HCT116 (cell line): Measurements from ENCODE around the gene TENT5A. TPM values are rescaled to one million over a fixed set of nuclear protein-coding genes. Genes with fewer than 3 reads are reported as not detected.

Experiments
- ATAC-seq: fragments of 200-7000 bp; cut with Tn5 transposase; 2 replicates; pipeline ENCODE4 v1.9.1; 2020; ENCODE audit warnings: mild to moderate bottlenecking, moderate library complexity
- BruUV-seq: library from RNA; stranded (reverse); fragments of 400-500 nt; replicated peaks from 2 replicates; lab custom pipeline; 2021; lab: Mats Ljungman, UMichigan
- CTCF ChIA-PET: fragments of 300-600 bp; sonication (Branson Sonifier 250); formaldehyde crosslinking; loops from one replicate; lab custom pipeline; 2021; ENCODE audit warnings: antibody characterized with exemption; lab: Charles Lee
- POLR2A ChIA-PET: fragments of 300-600, 350-600 bp; sonication (Branson Sonifier 250); formaldehyde crosslinking; loops from one replicate; lab custom pipeline; 2021; ENCODE audit warnings: antibody characterized with exemption; lab: Charles Lee
- RAD21 ChIA-PET, 2 experiments: fragments of 300-600 bp; sonication (Branson Sonifier 250); formaldehyde crosslinking; loops; one replicate each; lab custom pipeline; 2023; ENCODE audit warnings: low total read pairs in 2 of 2; ENCODE audit not compliant: uncharacterized antibody in 2 of 2, unreplicated experiment in 2 of 2, low non-redundant PET in 1 of 2; lab: Charles Lee
- DNase-seq: peaks from one replicate; pipeline ENCODE4 v3.0.0-alpha.2; 2010; ENCODE audit warnings: low read depth, low spot score
- H2AFZ ChIP-seq: fragments of 200-600 bp; shearing (Covaris generic), sonication (generic); 2 replicates; pipeline ENCODE4 v1.6.1; 2017; ENCODE audit warnings: low read depth, mixed run types, mixed read lengths, antibody characterized with exemption, low read length; ENCODE audit not compliant: poor library complexity, severe bottlenecking
- H3K27ac ChIP-seq: 2 replicates; pipeline ENCODE4 v1.5.1; 2012; ENCODE audit warnings: low read depth, low read length
- H3K27me3 ChIP-seq: fragments of 200-600 bp; sonication (generic); 2 replicates; pipeline ENCODE4 v1.6.1; 2016; ENCODE audit warnings: mixed run types, low read length, mixed read lengths; ENCODE audit not compliant: insufficient read depth
- H3K36me3 ChIP-seq, 2 experiments: fragments of 200-500 bp in 1 of 2; fragments of 200-600 bp in 1 of 2; sonication (Bioruptor generic) in 1 of 2; sonication (generic) in 1 of 2; 2 replicates each; pipeline versions ENCODE4 v1.5.1 to v1.6.1; 2014 to 2016; ENCODE audit warnings: low read length in 2 of 2, inconsistent platforms in 1 of 2, mixed read lengths in 1 of 2, mixed run types in 1 of 2; ENCODE audit not compliant: insufficient read depth in 2 of 2, control insufficient read depth in 1 of 2
- H3K4me1 ChIP-seq, 2 experiments: fragments of 200-600 bp in 1 of 2; sonication (generic) in 1 of 2; 2 replicates each; pipeline versions ENCODE4 v1.5.1 to v1.6.1; 2012 to 2017; ENCODE audit warnings: low read length in 2 of 2, inconsistent platforms in 1 of 2, mild to moderate bottlenecking in 1 of 2, mixed read lengths in 1 of 2, mixed run types in 1 of 2, moderate library complexity in 1 of 2; ENCODE audit not compliant: insufficient read depth in 2 of 2, control insufficient read depth in 1 of 2
- H3K4me2 ChIP-seq: fragments of 200-600 bp; sonication (generic); 2 replicates; pipeline ENCODE4 v1.6.1; 2017; ENCODE audit warnings: mixed run types, low read length, mixed read lengths
- H3K4me3 ChIP-seq, 2 experiments: fragments of 200-600 bp in 1 of 2; sonication (generic) in 1 of 2; replicated peaks in 1 of 2; 2 replicates each; pipeline ENCODE4 v1.5.1; 2011 to 2016; ENCODE audit warnings: low read length in 2 of 2, control low read depth in 1 of 2, low read depth in 1 of 2, mild to moderate bottlenecking in 1 of 2, mixed read lengths in 1 of 2, mixed run types in 1 of 2
- H3K79me2 ChIP-seq: fragments of 200-600 bp; sonication (generic); 2 replicates; pipeline ENCODE4 v1.6.1; 2017; ENCODE audit warnings: mild to moderate bottlenecking, mixed run types, low read length, moderate library complexity, mixed read lengths; ENCODE audit not compliant: insufficient read depth
- H3K9ac ChIP-seq: fragments of 200-600 bp; sonication (generic); 2 replicates; pipeline ENCODE4 v1.6.1; 2016; ENCODE audit warnings: low read length, mixed read lengths
- H3K9me2 ChIP-seq: fragments of 200-600 bp; sonication (generic), shearing (Covaris generic); 2 replicates; pipeline ENCODE4 v1.6.1; 2017; ENCODE audit warnings: mixed run types, mild to moderate bottlenecking, moderate library complexity; ENCODE audit not compliant: insufficient read depth
- H3K9me3 ChIP-seq, 2 experiments: fragments of 200-500 bp in 1 of 2; fragments of 200-600 bp in 1 of 2; sonication (Bioruptor generic) in 1 of 2; sonication (generic) in 1 of 2; 2 replicates each; pipeline ENCODE4 v1.6.1; 2014 to 2017; ENCODE audit warnings: low read length in 2 of 2, mixed read lengths in 2 of 2, inconsistent platforms in 1 of 2, low read depth in 1 of 2, mild to moderate bottlenecking in 1 of 2, mixed run types in 1 of 2, moderate library complexity in 1 of 2; ENCODE audit not compliant: control insufficient read depth in 1 of 2, insufficient read depth in 1 of 2
- H4K20me1 ChIP-seq: fragments of 200-600 bp; sonication (generic), shearing (Covaris generic); 2 replicates; pipeline ENCODE4 v1.6.1; 2017; ENCODE audit warnings: mixed run types, mild to moderate bottlenecking, moderate library complexity; ENCODE audit not compliant: insufficient read depth
- ELF1 ChIP-seq: IDR thresholded peaks from 2 replicates; pipeline ENCODE4 v1.6.1; 2012; ENCODE audit warnings: low read depth, borderline replicate concordance
- EZH2 ChIP-seq: fragments of 200-600 bp; sonication (generic); IDR thresholded peaks from 2 replicates; pipeline ENCODE4 v1.6.1; 2017; ENCODE audit warnings: antibody characterized with exemption, mixed run types
- FOSL1 ChIP-seq: IDR thresholded peaks from 2 replicates; pipeline ENCODE4 v1.6.1; 2012; ENCODE audit warnings: low read depth
- RAD21 ChIP-seq: IDR thresholded peaks from 2 replicates; pipeline ENCODE4 v1.6.1; 2012; ENCODE audit warnings: low read depth, mild to moderate bottlenecking
- SP1 ChIP-seq: IDR thresholded peaks from 2 replicates; pipeline ENCODE4 v1.6.1; 2012; ENCODE audit warnings: low read depth
- SRF ChIP-seq: IDR thresholded peaks from 2 replicates; pipeline ENCODE4 v1.6.1; 2012; ENCODE audit warnings: low read depth
- TCF7L2 ChIP-seq: IDR thresholded peaks from 2 replicates; pipeline ENCODE4 v1.7.0; 2011; ENCODE audit warnings: borderline replicate concordance, inconsistent platforms; ENCODE audit not compliant: insufficient read depth, insufficient read length; ENCODE audit errors: extremely low read depth
- YY1 ChIP-seq: IDR thresholded peaks from 2 replicates; pipeline ENCODE4 v1.6.1; 2011; ENCODE audit warnings: low read length, low read depth, moderate library complexity, mild to moderate bottlenecking; ENCODE audit not compliant: insufficient replicate concordance; ENCODE audit errors: extremely low read depth
- ZFX ChIP-seq: fragments of 450-650 bp; IDR thresholded peaks from 2 replicates; pipeline ENCODE4 v1.6.1; 2017
- intact Hi-C: fragments of 100-400 bp; cut with micrococcal nuclease; formaldehyde crosslinking; loops from 2 replicates; pipeline ENCODE4 v1.10.0; 2022
- total RNA-seq: library from RNA; stranded (reverse); gene quantifications from one replicate; pipeline ENCODE4 v1.2.1, GENCODE V29; 2021; ENCODE audit not compliant: unreplicated experiment
- TF ChIP-seq, protein P1 (sequence below): IDR thresholded peaks from 2 replicates; pipeline ENCODE4 v1.6.1; 2012

The TENT5A gene
- total RNA-seq, 1 experiment from 2014 or later = 11.2 TPM

DNA sequence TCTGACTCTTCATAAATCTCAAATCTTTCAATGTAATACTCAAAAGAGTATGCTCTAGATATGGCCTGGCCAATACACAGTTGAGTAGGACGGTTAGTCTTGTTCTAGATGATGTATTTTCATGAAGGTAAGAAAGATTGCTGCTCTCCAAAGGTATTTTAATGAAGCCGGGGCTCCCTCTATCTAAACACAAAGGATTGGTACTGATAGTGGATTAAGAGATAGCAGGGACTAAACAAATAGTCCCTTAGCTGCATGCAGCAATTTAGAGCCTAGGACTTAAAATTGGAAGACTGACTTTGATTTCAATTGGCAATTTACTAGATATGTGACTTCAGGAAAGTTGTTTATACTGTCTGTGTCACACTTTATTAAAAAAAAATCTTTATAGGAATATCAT lies 31.4 kb upstream of the TENT5A start:
- BruUV-seq = no TSS peak
- Histone ChIP-seq H3K4me3 (no peak overlapping the region), H3K27me3 (no peaks in the 10 kb centered on the region), H3K4me2 (no peak overlapping the region), H3K9me3 (no peaks in the 10 kb centered on the region), H3K27ac (no peak overlapping the region), H2AFZ (no peak overlapping the region), H4K20me1 (no peaks in the 10 kb centered on the region), H3K9ac (no peak overlapping the region), H3K36me3 (no peaks in the 10 kb centered on the region), H3K79me2 (no peaks in the 10 kb centered on the region), H3K4me1 (peaks cover 0 to 3% of the 10 kb centered on the region in 2 experiments; a peak in 1 of 4 replicates), H3K9me2 (no peaks in the 10 kb centered on the region)
- no peak for ATAC-seq
- POLR2A ChIA-PET = no interaction called here
- intact Hi-C loops = no loop called here
- RAD21 ChIA-PET = no interaction called here
- TF ChIP-seq SRF (no peak), ELF1 (no peak), EZH2 (no peak), YY1 (no peak), FOSL1 (no peak)
- no peak for DNase-seq
- CTCF ChIA-PET = no interaction called here

DNA sequence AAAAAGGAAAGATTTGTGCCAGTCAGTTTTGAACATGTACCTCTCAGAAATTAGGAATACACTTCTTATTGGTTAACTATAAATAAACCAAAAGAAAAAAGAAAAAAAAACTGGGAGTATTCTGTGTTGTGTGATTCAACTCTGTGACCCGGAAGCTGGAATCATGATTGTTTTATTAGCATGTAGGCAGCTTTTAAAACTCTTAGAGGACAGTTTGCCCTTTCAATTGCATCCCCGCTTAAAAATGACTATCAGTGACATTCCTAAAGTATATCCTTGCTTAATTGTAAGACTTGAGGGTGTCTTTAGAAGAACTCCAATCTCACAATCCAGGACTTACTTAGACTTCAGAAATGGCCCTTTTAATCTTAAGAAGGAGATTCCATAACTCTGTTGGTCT lies 29.1 kb upstream of the TENT5A start:
- intact Hi-C loops = no loop called here
- Histone ChIP-seq H4K20me1 (no peaks in the 10 kb centered on the region), H3K79me2 (no peaks in the 10 kb centered on the region), H3K9me2 (no peaks in the 10 kb centered on the region), H2AFZ (no peak overlapping the region), H3K4me3 (no peak overlapping the region), H3K27me3 (no peaks in the 10 kb centered on the region), H3K9ac (no peak overlapping the region), H3K36me3 (no peaks in the 10 kb centered on the region), H3K9me3 (no peaks in the 10 kb centered on the region), H3K4me1 (peaks cover 0 to 3% of the 10 kb centered on the region in 2 experiments; a peak in 1 of 4 replicates), H3K27ac (no peak overlapping the region), H3K4me2 (no peak overlapping the region)
- ChIA-PET CTCF (no interaction called here), POLR2A (no interaction called here), RAD21 (no interaction called here)
- no peak for DNase-seq
- ATAC-seq = no peak
- TF ChIP-seq TCF7L2 (no peak), SP1 (no peak), RAD21 (no peak), ZFX (no peak)
- TF ChIP-seq, protein P1, sequence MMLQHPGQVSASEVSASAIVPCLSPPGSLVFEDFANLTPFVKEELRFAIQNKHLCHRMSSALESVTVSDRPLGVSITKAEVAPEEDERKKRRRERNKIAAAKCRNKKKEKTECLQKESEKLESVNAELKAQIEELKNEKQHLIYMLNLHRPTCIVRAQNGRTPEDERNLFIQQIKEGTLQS = no peak
- no TSS peak for BruUV-seq
